ENCODE data around the gene RFT1.

RFT1 gene

DNA sequence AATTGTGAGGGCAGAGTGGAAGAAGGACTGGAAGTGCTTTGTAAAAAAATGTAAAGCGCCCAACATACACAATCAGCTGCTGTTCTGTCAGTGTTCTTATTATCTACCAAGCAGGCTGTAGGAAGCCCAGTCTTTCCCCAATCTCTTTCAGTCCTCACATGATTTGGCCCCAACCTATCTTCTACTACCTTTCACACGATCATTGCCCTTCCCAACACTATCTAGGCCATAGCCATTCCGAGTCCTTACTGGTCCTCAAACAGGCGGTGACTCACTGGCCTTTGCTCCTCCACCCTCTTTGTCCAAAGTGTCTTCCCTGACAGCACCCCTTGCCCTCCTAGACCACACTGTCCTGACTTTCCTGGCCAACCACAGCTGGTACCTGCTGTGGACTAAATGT is 861 bp upstream of the RFT1 start:
- H3K27ac ChIP-seq = peak overlapping the region; percentile 74
- no peak for DNase-seq (ENCODE audit: low read depth, low spot score)

- peak overlapping the region; percentile 74 for H3K27ac ChIP-seq
- DNase-seq (ENCODE audit: low read depth, low spot score) = no peak
Observed at GRCh38 chr3:53129344-53129743, 891 bp downstream of the RFT1 start.

- H3K27ac ChIP-seq = no peak overlapping the region
- DNase-seq (ENCODE audit: low read depth, low spot score) = no peak
Observed at GRCh38 chr3:53126601-53127000, 3.6 kb downstream of the RFT1 start.

- no peak overlapping the region for H3K27ac ChIP-seq
- no peak for DNase-seq (ENCODE audit: low read depth, low spot score)
Observed at GRCh38 chr3:53123953-53124352, 6.3 kb downstream of the RFT1 start.

GRCh38 chr3:53123510-53123909 is 6.7 kb downstream of the RFT1 start:
- H3K27ac ChIP-seq = no peak overlapping the region
- DNase-seq (ENCODE audit: low read depth, low spot score) = no peak

- no peak for DNase-seq (ENCODE audit: low read depth, low spot score)
- H3K27ac ChIP-seq = no peak overlapping the region
Observed at GRCh38 chr3:53122933-53123305, 7.3 kb downstream of the RFT1 start.

- no peak overlapping the region for H3K27ac ChIP-seq
- DNase-seq (ENCODE audit: low read depth, low spot score) = no peak
Observed at GRCh38 chr3:53122255-53122932, 7.8 kb downstream of the RFT1 start.

- H3K27ac ChIP-seq = no peak overlapping the region
- no peak for DNase-seq (ENCODE audit: low read depth, low spot score)
Observed at GRCh38 chr3:53120336-53120735, 9.9 kb downstream of the RFT1 start.

GRCh38 chr3:53116956-53117355 is 13.3 kb downstream of the RFT1 start:
- DNase-seq (ENCODE audit: low read depth, low spot score) = no peak
- no peak overlapping the region for H3K27ac ChIP-seq

DNA sequence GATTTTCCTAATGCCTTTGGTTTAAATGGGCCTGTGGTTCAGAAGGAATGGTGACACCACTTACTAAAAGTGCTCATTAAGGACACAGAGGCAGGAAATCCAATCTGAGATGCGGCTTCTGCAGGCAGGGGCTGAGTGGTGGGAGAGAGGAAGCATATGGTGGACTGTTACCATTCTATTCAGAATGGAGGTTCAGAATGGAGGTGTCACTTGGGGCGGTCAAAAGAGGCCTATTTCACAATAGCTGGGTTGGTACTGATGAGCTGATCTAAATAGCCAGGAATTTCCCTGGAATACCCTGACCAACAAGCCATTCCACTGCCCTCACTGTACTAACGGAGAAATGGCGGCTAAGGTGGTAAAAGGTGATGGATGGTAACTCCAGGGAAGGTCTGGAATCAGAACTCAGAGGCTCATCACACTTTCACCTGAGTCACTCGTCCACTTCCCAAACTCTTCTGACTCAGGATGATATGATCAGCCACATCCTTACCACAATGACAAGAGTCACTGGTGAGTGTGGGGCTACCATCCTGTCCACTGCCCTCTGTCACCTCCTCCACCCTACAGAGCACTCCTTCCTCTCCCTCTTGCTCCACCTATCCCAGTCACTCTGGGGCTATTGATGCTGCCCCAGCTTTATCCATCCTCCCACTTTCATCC is 15.7 kb downstream of the RFT1 start:
- peak; percentile 44 for DNase-seq (ENCODE audit: low read depth, low spot score)
- H3K27ac ChIP-seq = peak overlapping the region; percentile 59

GRCh38 chr3:53114011-53114400 is 16.2 kb downstream of the RFT1 start:
- peak overlapping the region; percentile 59 for H3K27ac ChIP-seq
- no peak for DNase-seq (ENCODE audit: low read depth, low spot score)

DNA sequence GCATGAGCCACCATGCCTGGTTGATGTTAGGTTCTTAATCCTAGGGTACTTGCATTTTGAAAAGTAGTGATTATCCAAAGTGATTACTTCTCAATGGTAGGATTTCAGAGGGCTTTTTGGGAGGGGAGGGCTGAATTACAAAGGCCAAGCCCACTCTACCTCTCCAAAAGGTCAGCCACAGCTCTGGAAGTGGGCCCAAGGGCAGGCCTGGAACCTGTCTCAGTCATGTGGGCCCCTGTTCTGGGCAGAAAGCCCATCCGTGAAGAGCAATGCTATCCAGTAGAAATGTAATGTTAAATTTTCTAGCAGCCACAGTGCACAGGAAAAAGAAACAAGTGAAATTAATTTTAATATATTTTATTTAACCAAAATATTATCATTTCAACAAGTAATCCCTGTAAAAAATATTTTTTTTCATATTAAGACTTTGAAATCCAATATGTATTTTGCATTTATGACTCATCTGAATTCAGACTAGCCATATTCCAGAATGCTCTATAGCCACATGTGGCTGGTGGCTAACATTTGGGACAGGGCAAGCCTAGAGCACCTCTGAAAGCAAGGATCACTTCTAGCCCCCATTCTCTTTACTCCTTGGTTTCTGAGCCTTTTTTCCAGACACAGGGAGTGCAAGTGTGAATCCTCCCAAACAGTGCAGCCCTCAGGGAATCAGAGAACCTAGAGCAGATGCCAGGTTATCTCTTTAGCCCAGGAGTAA is 16.8 kb downstream of the RFT1 start:
- H3K27ac ChIP-seq = peak overlapping the region; percentile 59
- DNase-seq (ENCODE audit: low read depth, low spot score) = no peak

- DNase-seq (ENCODE audit: low read depth, low spot score) = no peak
- H3K27ac ChIP-seq = no peak overlapping the region
Observed at GRCh38 chr3:53111822-53112221, 18.4 kb downstream of the RFT1 start.

GRCh38 chr3:53109891-53110771 is 20.1 kb downstream of the RFT1 start:
- H3K27ac ChIP-seq = peak overlapping the region; percentile 70
- DNase-seq (ENCODE audit: low read depth, low spot score) = peak; percentile 51

DNA sequence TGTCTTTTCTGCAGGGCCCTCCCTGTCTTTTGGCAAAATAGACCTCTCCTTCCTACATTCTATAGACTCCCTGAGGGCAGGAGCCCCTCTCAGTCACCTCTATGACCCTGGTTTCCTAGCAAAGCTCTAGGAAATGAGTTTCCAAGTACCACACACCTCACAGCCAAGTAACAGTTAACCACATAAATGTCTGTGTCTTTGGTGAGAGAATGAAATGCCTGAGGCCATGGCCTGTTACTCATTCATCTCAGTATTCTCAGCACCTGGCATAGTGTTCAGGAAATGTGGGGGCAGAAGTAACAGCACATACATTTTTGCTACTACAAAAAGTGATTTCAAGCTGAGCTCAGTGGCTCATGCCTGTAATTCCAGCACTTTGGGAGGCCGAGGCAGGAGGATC is 21.0 kb downstream of the RFT1 start:
- H3K27ac ChIP-seq = peak overlapping the region; percentile 70
- DNase-seq (ENCODE audit: low read depth, low spot score) = peak; percentile 89

DNA sequence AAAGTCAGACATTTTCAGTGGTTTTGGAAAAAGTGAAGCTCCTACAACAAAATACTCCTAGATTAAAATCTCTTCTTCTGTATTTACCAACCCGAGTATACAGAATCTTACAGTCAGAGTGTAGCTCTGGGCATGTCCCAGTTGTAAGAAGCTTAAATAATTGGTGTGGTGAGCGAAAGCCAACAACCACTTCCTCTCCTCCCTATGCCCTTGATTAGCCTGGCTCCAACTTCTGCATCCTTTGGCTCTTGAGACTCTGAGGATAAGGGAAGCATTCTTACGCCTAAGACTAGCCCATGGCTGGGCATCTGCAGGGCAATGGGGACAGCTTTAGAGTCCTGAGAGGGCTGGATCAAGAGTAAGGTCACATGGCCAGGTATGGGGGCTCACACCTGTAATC is 25.5 kb downstream of the RFT1 start:
- H3K27ac ChIP-seq = no peak overlapping the region
- DNase-seq (ENCODE audit: low read depth, low spot score) = no peak

- DNase-seq (ENCODE audit: low read depth, low spot score) = no peak
- H3K27ac ChIP-seq = no peak overlapping the region
Observed at GRCh38 chr3:53103397-53104296, 26.6 kb downstream of the RFT1 start.

DNA sequence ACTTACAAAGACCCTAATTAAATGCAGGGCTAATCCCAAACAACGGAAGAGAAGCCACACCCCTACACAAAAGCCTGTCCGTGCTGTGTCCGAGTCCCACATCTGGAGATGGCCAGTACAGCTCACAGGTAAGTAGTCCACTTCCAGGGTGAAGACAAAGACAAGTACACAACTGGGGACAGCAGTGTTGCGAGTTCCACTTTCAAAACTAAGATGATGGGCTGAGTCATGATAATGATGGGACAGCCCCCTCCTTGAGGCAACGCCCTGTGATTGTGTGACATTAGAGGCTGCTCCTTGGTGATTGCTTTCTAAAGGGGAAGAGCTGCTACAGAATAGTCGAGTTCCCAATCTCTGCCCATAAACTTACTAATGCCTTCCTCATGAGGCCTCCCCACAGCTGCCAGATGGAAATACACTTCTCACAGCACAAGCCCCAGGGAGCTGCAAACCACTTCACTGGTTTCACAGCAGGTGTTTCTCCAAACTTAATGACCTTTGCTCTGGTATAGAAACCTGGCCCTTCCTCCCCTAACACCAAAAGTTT is 27.6 kb downstream of the RFT1 start:
- no peak overlapping the region for H3K27ac ChIP-seq
- DNase-seq (ENCODE audit: low read depth, low spot score) = no peak

DNA sequence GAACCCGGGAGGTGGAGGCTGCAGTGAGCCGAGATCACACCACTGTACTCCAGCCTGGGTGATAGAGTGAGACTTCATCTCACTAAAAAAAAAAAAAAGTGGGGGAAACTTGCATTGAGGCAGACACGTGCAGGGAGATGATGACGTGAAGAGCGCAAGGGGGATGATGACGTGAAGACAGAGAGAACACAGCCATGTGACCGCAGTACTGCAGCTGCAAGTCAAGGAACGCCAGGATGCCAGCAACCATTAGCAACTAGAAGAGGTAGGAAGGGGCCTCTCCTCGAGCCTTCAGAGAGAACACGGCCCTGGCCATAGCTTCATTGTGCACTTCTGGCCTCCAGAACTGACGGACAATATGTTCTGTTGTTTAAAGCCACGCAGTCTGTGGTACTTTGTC is 28.3 kb downstream of the RFT1 start:
- no peak for DNase-seq (ENCODE audit: low read depth, low spot score)
- no peak overlapping the region for H3K27ac ChIP-seq
